ENCODE measurements around the gene LRIG3.
"Not testable (repeated sequence)": the region's sequence is repeated elsewhere in the genome, so short reads cannot be mapped to it uniquely, and the experiment has no call there.

The LRIG3 gene

GRCh38 chr12:58954002-58954401 is 33.7 kb upstream of the LRIG3 start:
- Histone ChIP-seq H3K4me2 (ENCODE audit: insufficient read depth, low read length, poor library complexity, severe bottlenecking) (no peak overlapping the region), H2BK120ac (ENCODE audit: low read depth, low read length) (no peak overlapping the region), H3K79me1 (ENCODE audit: low read depth, low read length) (no peaks in the 10 kb centered on the region), H3K4me1 (ENCODE audit: control insufficient read depth in 2 of 2, insufficient read depth in 1 of 2, low read depth in 1 of 2, low read length in 2 of 2) (peaks cover 0 to 3% of the 10 kb centered on the region in 2 donors), H3K9ac (ENCODE audit: low read depth, low read length, poor library complexity) (no peak overlapping the region), H3K9me3 (replicated peaks in 1 of 2; ENCODE audit: control insufficient read depth in 2 of 2, insufficient read depth in 1 of 2, low read depth in 1 of 2, low read length in 2 of 2) (no peaks in the 10 kb centered on the region), H2AFZ (ENCODE audit: low read length) (no peak overlapping the region), H3K18ac (ENCODE audit: low read length) (no peak overlapping the region), H2BK5ac (ENCODE audit: low read length) (no peak overlapping the region), H3K27me3 (ENCODE audit: control insufficient read depth in 3 of 3, insufficient read depth in 3 of 3, low read depth in 1 of 3, low read length in 3 of 3) (no peaks in the 10 kb centered on the region), H3K27ac (replicated peaks; ENCODE audit: low read length) (no peak overlapping the region), H4K8ac (ENCODE audit: low read depth, low read length) (no peak overlapping the region), H2BK12ac (ENCODE audit: low read length) (no peak overlapping the region), H2BK15ac (ENCODE audit: low read length) (no peak overlapping the region), H3K4ac (ENCODE audit: low read length) (no peak overlapping the region), H3K36me3 (replicated peaks in 1 of 2; ENCODE audit: control insufficient read depth in 2 of 2, insufficient read depth in 2 of 2, low read length in 2 of 2) (no peaks in the 10 kb centered on the region), H3K23ac (ENCODE audit: low read depth, low read length, poor library complexity) (no peak overlapping the region), H4K91ac (ENCODE audit: low read depth, low read length, poor library complexity) (no peak overlapping the region), H3K14ac (ENCODE audit: low read length) (no peak overlapping the region), H3K4me3 (ENCODE audit: low read length in 2 of 2) (no peak overlapping the region), H2AK5ac (ENCODE audit: low read depth, low read length) (no peak overlapping the region)
- DNase-seq (ENCODE audit: low spot score) = no peak
- no CpG with 5 or more reads among the region's 3 CpGs for WGBS, 2 donors (ENCODE audit: extremely low coverage in 2 of 2, insufficient read length in 2 of 2, insufficient replicate concordance in 1 of 2)

DNA sequence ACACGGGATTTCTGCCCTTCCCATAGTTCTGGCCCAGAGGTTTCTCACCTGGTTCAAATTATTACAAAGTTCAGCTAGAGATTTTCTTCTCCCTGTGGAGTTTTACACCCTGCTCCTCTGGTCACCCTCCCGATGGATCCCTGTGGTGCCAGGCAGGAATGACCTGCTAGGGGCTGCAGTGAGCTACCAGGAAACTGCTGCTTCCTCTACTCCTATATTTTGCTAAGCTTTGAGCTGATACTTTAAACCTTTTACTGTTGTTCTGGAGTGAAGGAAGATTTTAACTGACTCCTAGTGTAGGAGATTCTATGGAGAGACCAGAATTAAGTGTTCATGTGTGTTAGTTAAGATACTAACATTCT is 30.4 kb upstream of the LRIG3 start:
- no CpG with 5 or more reads among the region's 2 CpGs for WGBS, 2 donors (ENCODE audit: extremely low coverage in 2 of 2, insufficient read length in 2 of 2, insufficient replicate concordance in 1 of 2)
- DNase-seq (ENCODE audit: low spot score) = no peak

DNA sequence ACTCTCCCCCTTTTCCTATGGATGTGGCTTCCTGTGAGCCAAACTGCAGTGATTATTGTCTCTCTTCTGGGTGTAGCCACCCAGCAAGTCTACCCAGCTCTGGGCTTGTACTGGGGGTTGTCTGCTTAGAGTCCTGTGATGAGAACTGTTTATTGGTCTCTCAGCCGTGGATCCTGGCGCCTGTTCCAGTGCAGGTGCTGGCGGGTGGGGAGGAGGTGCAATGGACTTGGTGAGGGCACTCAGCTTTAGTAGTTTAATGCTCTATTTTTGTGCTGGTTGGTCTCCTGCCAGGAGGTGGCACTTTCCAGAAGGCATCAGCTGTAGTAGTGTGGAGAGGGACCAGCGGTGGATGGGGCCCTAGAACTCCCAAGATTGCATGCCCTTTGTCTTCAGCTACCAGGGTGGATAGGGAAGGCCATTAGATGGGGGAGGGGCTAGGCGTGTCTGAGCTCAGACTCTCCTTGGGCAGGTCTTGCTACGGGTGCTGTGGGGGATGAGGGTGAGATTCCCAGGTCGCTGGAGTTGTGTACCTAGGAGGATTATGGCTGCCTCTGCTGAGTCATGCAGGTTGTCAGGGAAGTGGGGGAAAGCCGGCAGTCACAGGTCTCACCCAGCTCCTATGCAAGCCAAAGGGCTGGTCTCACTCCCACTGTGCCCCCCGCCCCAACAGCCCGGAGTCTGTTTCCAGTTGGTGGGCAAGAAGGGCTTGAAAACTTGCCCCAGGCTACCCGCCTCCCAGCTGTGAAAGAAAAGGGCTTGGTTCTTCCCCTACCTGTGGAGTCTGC is 29.8 kb upstream of the LRIG3 start:
- peak overlapping the region; percentile 49 for H3K18ac ChIP-seq (ENCODE audit: low read length)
- H3K27ac ChIP-seq (replicated peaks; ENCODE audit: low read length) = not testable (repeated sequence)

More for the DNA sequence above, 30.4 kb upstream of the LRIG3 start:
- H3K14ac ChIP-seq (ENCODE audit: low read length) = no peak overlapping the region
- H2AFZ ChIP-seq (ENCODE audit: low read length) = no peak overlapping the region
- H3K4me2 ChIP-seq (ENCODE audit: insufficient read depth, low read length, poor library complexity, severe bottlenecking) = no peak overlapping the region
- no peaks in the 10 kb centered on the region for H3K36me3 ChIP-seq (replicated peaks in 1 of 2; ENCODE audit: control insufficient read depth in 2 of 2, insufficient read depth in 2 of 2, low read length in 2 of 2)
- H4K91ac ChIP-seq (ENCODE audit: low read depth, low read length, poor library complexity) = no peak overlapping the region
- H2BK120ac ChIP-seq (ENCODE audit: low read depth, low read length) = no peak overlapping the region
- no peaks in the 10 kb centered on the region for H3K9me3 ChIP-seq (replicated peaks in 1 of 2; ENCODE audit: control insufficient read depth in 2 of 2, insufficient read depth in 1 of 2, low read depth in 1 of 2, low read length in 2 of 2)
- no peaks in the 10 kb centered on the region for H3K27me3 ChIP-seq (ENCODE audit: control insufficient read depth in 3 of 3, insufficient read depth in 3 of 3, low read depth in 1 of 3, low read length in 3 of 3)
- H3K79me1 ChIP-seq (ENCODE audit: low read depth, low read length) = no peaks in the 10 kb centered on the region
- H2AK5ac ChIP-seq (ENCODE audit: low read depth, low read length) = no peak overlapping the region
- H3K4me1 ChIP-seq (ENCODE audit: control insufficient read depth in 2 of 2, insufficient read depth in 1 of 2, low read depth in 1 of 2, low read length in 2 of 2) = no peaks in the 10 kb centered on the region
- H3K4me3 ChIP-seq (ENCODE audit: low read length in 2 of 2) = no peak overlapping the region
- H3K27ac ChIP-seq (replicated peaks; ENCODE audit: low read length) = no peak overlapping the region
- no peak overlapping the region for H3K23ac ChIP-seq (ENCODE audit: low read depth, low read length, poor library complexity)
- no peak overlapping the region for H3K9ac ChIP-seq (ENCODE audit: low read depth, low read length, poor library complexity)
- no peak overlapping the region for H4K8ac ChIP-seq (ENCODE audit: low read depth, low read length)
- no peak overlapping the region for H3K4ac ChIP-seq (ENCODE audit: low read length)
- H3K18ac ChIP-seq (ENCODE audit: low read length) = no peak overlapping the region
- no peak overlapping the region for H2BK15ac ChIP-seq (ENCODE audit: low read length)
- no peak overlapping the region for H2BK5ac ChIP-seq (ENCODE audit: low read length)
- H2BK12ac ChIP-seq (ENCODE audit: low read length) = no peak overlapping the region

DNA sequence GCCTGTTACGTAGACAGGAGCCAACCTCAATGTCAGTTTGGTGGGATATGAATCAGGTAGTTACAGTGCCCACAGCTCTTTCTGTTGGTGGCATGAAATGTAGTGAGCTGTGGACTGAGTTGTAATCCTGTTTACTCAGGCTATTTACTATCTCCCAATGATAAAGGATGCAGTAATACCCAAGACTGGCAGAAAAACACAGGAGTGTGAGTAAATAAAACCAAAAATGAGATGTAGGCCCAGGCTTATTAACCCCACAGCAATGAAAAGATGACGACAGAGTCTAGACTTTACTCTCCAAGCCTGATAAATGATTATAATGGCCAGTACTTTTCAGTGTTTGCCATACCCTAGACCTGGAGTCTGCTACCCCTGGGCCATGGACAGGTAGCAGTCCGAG is 22.8 kb upstream of the LRIG3 start:
- no peak overlapping the region for H3K27ac ChIP-seq (replicated peaks; ENCODE audit: low read length)
- H3K4me2 ChIP-seq (ENCODE audit: insufficient read depth, low read length, poor library complexity, severe bottlenecking) = no peak overlapping the region
- no peak overlapping the region for H2AFZ ChIP-seq (ENCODE audit: low read length)
- H4K91ac ChIP-seq (ENCODE audit: low read depth, low read length, poor library complexity) = no peak overlapping the region
- H4K8ac ChIP-seq (ENCODE audit: low read depth, low read length) = no peak overlapping the region
- no peak for DNase-seq (ENCODE audit: low spot score)
- no peak overlapping the region for H2BK120ac ChIP-seq (ENCODE audit: low read depth, low read length)
- H3K27me3 ChIP-seq (ENCODE audit: control insufficient read depth in 3 of 3, insufficient read depth in 3 of 3, low read depth in 1 of 3, low read length in 3 of 3) = no peaks in the 10 kb centered on the region
- H3K18ac ChIP-seq (ENCODE audit: low read length) = no peak overlapping the region
- H3K4ac ChIP-seq (ENCODE audit: low read length) = no peak overlapping the region
- no peak overlapping the region for H3K4me3 ChIP-seq (ENCODE audit: low read length in 2 of 2)
- no peak overlapping the region for H3K9ac ChIP-seq (ENCODE audit: low read depth, low read length, poor library complexity)
- H3K23ac ChIP-seq (ENCODE audit: low read depth, low read length, poor library complexity) = no peak overlapping the region
- no peak overlapping the region for H2BK12ac ChIP-seq (ENCODE audit: low read length)
- no peak overlapping the region for H2AK5ac ChIP-seq (ENCODE audit: low read depth, low read length)
- H3K4me1 ChIP-seq (ENCODE audit: control insufficient read depth in 2 of 2, insufficient read depth in 1 of 2, low read depth in 1 of 2, low read length in 2 of 2) = no peaks in the 10 kb centered on the region
- H3K14ac ChIP-seq (ENCODE audit: low read length) = no peak overlapping the region
- H3K9me3 ChIP-seq (replicated peaks in 1 of 2; ENCODE audit: control insufficient read depth in 2 of 2, insufficient read depth in 1 of 2, low read depth in 1 of 2, low read length in 2 of 2) = no peaks in the 10 kb centered on the region
- no peaks in the 10 kb centered on the region for H3K36me3 ChIP-seq (replicated peaks in 1 of 2; ENCODE audit: control insufficient read depth in 2 of 2, insufficient read depth in 2 of 2, low read length in 2 of 2)
- H3K79me1 ChIP-seq (ENCODE audit: low read depth, low read length) = no peaks in the 10 kb centered on the region
- H2BK15ac ChIP-seq (ENCODE audit: low read length) = no peak overlapping the region
- H2BK5ac ChIP-seq (ENCODE audit: low read length) = no peak overlapping the region
- WGBS, 2 donors (ENCODE audit: extremely low coverage in 2 of 2, insufficient read length in 2 of 2, insufficient replicate concordance in 1 of 2) = no CpG with 5 or more reads among the region's 3 CpGs

More for the DNA sequence above, 29.8 kb upstream of the LRIG3 start:
- not testable (repeated sequence) for H3K4ac ChIP-seq (ENCODE audit: low read length); H4K91ac ChIP-seq (ENCODE audit: low read depth, low read length, poor library complexity); H3K79me1 ChIP-seq (ENCODE audit: low read depth, low read length); H3K4me2 ChIP-seq (ENCODE audit: insufficient read depth, low read length, poor library complexity, severe bottlenecking); H3K4me3 ChIP-seq (ENCODE audit: low read length in 2 of 2); H4K8ac ChIP-seq (ENCODE audit: low read depth, low read length); H3K23ac ChIP-seq (ENCODE audit: low read depth, low read length, poor library complexity); H3K27me3 ChIP-seq (ENCODE audit: control insufficient read depth in 3 of 3, insufficient read depth in 3 of 3, low read depth in 1 of 3, low read length in 3 of 3); H2BK120ac ChIP-seq (ENCODE audit: low read depth, low read length); H2AFZ ChIP-seq (ENCODE audit: low read length); DNase-seq (ENCODE audit: low spot score); H2BK5ac ChIP-seq (ENCODE audit: low read length); H2BK15ac ChIP-seq (ENCODE audit: low read length); H3K36me3 ChIP-seq (replicated peaks in 1 of 2; ENCODE audit: control insufficient read depth in 2 of 2, insufficient read depth in 2 of 2, low read length in 2 of 2); H3K4me1 ChIP-seq (ENCODE audit: control insufficient read depth in 2 of 2, insufficient read depth in 1 of 2, low read depth in 1 of 2, low read length in 2 of 2); H2BK12ac ChIP-seq (ENCODE audit: low read length); H3K9me3 ChIP-seq (replicated peaks in 1 of 2; ENCODE audit: control insufficient read depth in 2 of 2, insufficient read depth in 1 of 2, low read depth in 1 of 2, low read length in 2 of 2); H3K14ac ChIP-seq (ENCODE audit: low read length); H3K9ac ChIP-seq (ENCODE audit: low read depth, low read length, poor library complexity); H2AK5ac ChIP-seq (ENCODE audit: low read depth, low read length)
- WGBS, 2 donors (ENCODE audit: extremely low coverage in 2 of 2, insufficient read length in 2 of 2, insufficient replicate concordance in 1 of 2) = no CpG with 5 or more reads among the region's 11 CpGs
